HG02885 (cell line): Measurements from ENCODE around the gene TMEM79.
"Not testable (repeated sequence)": the region's sequence is repeated elsewhere in the genome, so short reads cannot be mapped to it uniquely, and the experiment has no call there.

Experiments
- ATAC-seq: cut with Tn5 transposase; IDR thresholded peaks from one replicate; pipeline ENCODE4 v1.9.1; 2021; ENCODE audit warnings: mild to moderate bottlenecking; ENCODE audit not compliant: unreplicated experiment, poor library complexity

TMEM79 gene

DNA sequence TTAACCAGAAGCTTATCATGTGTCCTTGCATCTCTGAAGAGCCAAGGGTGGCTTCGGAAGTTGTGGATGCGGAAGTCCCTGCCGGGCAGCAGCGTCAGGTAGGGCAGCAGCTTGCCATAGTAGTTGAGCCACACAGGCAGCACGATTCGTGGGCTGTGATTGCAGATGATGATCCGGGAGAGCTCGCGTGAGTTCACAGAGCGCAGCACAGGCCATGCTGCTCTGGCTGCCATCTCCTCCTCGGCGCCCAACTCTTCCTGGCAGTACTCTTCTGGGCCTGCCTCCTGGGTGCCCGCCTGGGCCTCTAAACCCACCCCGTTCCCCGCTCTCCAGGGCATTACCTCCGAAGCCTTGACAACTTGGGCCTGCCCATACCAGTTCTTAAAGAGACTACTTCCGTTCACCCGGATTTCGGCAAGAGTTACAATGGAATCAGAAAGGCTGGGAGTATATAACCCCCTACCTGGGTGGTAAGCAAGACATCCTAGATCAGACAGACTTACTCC, 14.8 kb downstream of the TMEM79 start, which contains the start of gene VHLL:
VHLL (minus strand) TSS at position 456 of the 506 bp plus-strand sequence; CDS start at position 338, 118 bp downstream.
- no peak for ATAC-seq

DNA sequence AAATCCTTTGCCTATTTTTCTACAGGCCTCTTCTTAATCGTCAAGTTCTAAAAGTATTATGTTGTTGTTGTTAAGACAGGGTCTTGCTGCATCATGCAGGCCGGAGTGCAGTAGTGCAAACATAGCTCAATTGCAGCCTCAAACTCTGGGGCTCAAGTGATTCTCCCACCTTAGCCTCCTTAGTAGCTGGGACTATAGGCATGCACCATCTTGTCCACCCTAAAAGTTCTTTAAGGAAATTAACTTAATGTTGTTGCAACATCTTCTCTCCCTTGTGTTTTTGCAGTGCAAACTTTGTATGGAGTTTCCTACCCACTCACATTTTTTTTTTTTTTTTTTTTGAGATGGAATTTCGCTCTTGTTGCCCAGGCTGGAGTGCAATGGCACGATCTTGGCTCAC, 19.1 kb downstream of the TMEM79 start:
- no peak for ATAC-seq

DNA sequence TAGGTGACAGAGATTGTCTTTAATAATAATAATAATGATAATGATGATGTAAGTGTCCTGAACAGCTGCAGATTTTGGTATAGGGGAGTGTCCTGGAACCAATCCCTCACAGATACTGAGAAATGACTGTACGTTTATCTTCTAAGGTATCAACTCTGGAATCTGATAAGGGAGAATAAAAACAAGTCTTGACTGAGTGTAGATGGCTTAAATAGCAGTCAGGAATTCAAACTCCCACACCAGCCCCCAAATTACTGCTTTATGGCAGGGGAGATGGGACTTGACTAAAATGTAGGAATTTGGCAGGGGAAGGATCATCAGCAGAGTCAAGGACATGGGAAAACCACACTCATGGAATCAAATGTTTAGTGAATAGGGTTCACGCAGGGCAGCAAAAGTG, 21.1 kb downstream of the TMEM79 start:
- no peak for ATAC-seq

DNA sequence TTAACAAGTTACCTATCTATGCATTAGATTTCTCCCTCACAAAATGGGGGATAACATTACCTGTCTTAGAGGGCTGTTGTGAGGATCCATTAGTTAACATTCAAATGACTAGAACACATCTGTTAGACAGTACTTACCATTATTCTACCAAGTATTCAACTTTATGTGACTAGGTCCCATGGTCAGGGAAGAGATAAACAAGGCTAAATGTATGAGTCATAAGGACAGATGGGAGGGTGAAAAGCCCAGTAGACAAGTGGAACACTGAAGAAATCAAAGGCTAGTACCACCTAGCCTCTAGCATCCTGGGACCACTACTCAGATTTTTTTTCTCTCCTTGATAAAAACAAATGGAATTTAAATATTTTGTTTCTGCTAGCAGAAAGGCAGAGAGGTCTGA, 24.0 kb downstream of the TMEM79 start:
- ATAC-seq, result no peak

DNA sequence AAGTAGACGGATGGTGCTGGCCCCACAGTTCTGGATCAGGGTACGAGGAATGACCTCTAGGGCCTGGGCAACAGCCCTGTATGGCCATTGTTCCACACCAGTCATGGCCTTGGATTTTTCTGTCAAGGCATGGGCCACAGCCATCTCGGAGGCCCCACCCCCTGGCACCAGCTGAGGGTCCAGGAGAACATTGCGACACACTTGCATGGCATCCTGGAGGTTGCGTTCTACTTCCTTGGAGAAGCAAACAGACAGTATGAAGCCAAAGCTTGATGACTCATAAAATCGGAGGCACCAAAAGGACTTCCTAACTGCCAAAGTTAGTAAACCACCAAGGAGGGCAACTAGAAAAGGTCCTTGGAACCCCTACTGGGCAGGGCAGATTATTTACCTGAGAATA, 26.8 kb downstream of the TMEM79 start:
- no peak for ATAC-seq

DNA sequence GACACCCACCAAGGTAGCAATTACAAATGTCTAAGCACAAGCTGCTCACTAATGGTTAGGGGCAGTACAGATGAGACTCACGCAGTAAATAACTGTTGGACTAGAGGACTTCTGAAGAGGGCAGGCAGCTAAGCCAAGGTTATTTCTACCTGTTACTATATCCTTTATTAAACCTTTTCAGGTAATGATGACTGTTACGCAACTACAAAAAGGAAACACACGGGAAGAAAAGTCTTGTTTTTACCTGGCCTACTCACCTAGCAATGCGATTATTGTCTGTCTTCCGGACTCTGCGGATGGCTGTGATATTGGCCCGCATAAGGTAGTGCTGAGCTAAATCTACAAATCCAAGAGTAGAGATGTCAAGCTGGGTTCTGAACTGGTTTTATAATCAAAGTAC, 32.8 kb downstream of the TMEM79 start:
- ATAC-seq, result no peak

DNA sequence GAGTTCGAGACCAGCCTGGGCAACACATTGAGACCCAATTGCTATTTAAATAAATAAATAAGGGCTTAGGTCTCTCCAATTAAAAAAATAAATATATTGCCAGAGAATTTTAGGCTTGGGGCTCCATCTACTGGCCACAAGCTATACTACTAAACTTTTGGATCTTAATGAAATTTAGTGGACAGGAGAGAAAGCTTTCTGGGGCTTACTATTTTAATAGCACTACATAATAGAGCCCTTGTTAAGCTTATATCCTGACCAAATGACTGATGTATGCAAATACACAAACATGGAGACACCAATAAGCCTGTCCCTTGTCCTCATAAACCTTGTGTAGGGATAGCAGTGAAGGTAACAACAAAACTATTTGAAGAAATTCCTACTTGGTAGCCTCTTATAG, 35.5 kb downstream of the TMEM79 start:
- ATAC-seq, result no peak

DNA sequence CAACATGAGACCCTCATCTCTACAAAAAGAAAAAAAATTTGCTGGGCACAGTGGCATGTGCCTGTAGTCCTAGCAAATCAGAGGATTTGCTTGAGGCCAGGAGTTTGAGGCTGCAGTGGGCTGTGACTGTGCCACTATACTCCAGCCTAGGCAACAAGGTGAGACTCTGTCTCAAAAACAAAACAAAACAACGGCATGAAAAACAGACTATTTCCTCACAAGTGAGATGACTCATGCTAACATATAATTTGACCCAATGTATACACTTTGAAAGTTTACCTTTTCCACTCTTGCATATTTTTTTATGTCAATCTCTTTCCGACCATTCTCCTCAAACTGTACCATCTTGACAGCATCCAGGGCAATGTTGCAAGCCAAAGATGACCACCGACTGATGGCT, 36.4 kb downstream of the TMEM79 start:
- ATAC-seq, result no peak

DNA sequence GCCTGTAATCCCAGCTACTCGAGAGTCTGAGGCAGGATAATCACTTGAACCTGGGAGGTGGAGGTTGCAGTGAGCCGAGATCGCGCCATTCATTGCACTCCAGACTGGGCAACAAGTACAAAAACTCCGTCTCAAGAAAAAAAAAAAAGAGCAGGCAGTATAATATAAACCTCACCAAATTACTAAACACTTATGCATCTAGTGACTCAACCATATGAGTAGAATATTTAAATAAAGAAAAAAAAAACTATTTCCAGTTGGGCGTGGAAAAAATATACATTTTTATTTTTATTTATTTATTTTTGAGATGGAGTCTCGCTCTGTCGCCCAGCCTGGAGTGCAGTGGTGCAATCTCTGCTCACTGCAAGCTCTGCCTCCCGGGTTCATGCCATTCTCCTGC, 39.1 kb downstream of the TMEM79 start:
- not testable (repeated sequence) for ATAC-seq

DNA sequence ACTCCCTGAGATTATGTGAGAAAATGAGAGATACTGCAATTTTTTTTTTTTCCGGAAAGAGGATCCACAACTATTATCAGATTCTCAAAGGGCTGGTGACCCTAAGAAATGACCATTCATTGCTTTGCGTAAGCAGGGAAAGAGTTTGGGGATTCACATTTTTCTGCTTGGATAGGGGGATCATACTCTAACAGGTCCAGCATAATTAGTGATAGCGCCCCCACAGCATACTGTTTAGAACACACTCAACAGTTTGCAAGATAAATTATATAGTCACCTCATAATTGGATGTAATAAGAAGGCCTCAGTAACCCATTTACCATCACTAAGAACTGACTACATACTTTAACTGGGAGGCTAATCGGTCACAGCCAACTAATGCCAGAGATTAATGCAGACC, 52.1 kb downstream of the TMEM79 start:
- ATAC-seq, result no peak

DNA sequence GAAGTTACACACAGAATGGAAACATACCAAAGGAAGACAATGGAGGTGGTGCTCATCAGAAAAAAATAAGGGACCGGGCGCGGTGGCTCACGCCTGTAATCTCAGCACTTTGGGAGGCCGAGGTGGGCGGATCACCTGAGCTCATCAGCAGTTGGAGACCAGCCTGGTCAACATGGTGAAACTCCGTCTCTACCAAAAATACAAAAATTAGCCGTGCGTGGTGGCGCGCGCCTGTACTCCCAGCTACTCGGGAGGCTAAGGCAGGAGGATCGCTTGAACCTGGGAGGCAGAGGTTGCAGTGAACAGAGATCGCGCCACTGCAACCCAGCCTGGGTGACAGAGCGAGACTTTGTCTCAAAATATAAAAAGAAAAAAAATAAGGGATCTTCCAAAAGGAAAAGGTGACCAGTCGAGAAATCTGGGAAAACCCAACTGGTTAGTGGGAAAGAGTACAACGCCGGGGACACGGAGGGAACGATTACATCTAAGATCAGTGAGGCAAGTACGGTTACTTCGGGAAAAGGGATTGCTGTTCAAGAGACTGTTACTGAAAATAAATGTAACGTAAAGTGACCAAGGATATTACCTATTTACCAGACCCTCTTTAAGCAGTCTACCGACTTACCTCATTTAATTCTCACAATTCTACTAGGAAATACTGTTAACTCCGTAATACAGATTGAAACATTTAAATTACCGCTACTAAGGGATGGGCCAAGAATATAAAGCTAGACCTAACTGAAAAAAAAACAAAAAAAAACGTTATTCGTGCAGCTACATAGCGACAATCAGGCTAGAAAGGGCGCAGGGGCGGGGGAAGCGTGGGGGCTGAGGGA, 53.1 kb downstream of the TMEM79 start:
- ATAC-seq, result no peak

DNA sequence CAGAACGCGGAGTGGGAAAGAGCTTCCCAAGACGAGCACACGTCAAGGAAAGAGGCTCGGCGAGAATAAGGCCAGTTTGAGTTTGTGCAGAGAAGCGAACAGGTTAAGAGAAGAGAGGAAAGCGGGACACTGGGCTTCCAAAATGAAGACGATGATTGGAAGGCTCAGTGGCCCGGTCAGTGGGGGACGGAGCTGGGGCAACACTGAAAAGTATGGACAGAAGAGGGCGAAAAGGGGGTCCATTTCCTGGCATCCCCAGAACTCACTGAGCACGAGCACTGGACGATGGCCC, 53.7 kb downstream of the TMEM79 start:
- ATAC-seq, result no peak

DNA sequence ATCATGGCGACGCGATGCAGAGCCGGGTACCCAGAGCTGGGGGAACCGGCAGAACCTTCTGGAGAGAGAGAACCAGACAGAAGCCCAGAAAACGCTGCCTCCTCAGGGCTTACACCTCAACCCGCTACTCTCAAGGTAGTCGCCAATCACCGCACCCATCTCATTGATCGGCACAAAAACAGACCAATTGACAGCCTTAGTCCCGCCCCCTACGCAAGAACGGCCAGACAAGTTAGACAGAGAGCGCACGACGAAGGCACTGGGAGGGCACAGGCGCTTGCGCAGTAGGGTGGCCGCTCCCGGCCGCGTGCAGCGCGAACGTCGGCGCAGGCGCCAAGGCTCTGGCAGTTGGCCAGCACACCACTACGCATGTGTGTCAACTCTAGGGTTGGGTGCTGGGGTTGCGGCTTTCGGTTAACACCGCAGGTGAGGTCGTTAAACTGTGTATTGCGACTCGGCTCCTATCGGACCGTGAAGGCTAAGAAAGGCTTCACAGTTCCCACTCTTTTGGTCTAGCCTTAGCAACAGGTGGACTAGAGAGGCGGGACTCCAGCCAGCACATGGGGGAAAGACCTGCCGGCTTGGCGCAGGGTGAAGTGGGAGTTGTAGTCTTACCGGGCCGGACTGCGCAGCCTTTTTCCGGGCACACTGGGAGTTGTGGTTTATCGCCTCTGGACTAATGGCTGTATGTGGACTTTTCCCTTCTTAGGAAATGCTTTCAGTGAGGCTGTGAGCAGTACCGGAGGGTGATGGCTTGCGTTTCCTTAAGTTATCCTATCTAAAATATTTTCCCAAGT, 54.3 kb downstream of the TMEM79 start, which contains the start of the genes CCT3 and TSACC:
CCT3 (minus strand) TSS at position 113 of the 797 bp plus-strand sequence; CDS start at position 5, 108 bp downstream.
TSACC (plus strand) TSS at position 347 of the 797 bp plus-strand sequence. CDS start 1,232 bp downstream, outside the sequence.
- ATAC-seq, result peak; percentile 91
